Measurements from ENCODE around the gene GDPD3. TPM values are rescaled to one million over a fixed set of nuclear protein-coding genes. Genes with fewer than 3 reads are reported as not detected.

GDPD3 gene
- total RNA-seq, 1 experiment from 2014 or later: 3.8 TPM

- H3K4me1 ChIP-seq (ENCODE audit: insufficient read depth, low read length): no peaks in the 10 kb centered on the region
- DNase-seq: no peak
- H3K23me2 ChIP-seq (ENCODE audit: insufficient read length, low read depth, low read length, poor library complexity, severe bottlenecking): peaks cover 3% of the 10 kb centered on the region
- TF ChIP-seq CTCF (conservative IDR thresholded peaks at IDR 0.05): no peak
- no peaks in the 10 kb centered on the region for H3K79me1 ChIP-seq (ENCODE audit: insufficient read depth, low read depth, low read length, poor library complexity, severe bottlenecking)
- no peak overlapping the region for H3K23ac ChIP-seq (ENCODE audit: insufficient read length, low read depth, low read length)
- Mint-ChIP-seq H3K9me3 (peaks cover 0 to 2% of the 10 kb centered on the region in 2 experiments; a peak in 1 of 5 replicates), H3K27me3 (ENCODE audit: low read depth) (peaks cover 2% of the 10 kb centered on the region), H3K4me3 (no peak overlapping the region), H3K4me1 (0 out of 4 replicates have a peak, but pooled peaks cover 0 to 2% of the 10 kb centered on the region in 2 experiments), H3K36me3 (ENCODE audit: insufficient read depth in 1 of 3, low read depth in 3 of 3) (peaks cover 0 to 1% (median 0%) of the 10 kb centered on the region in 3 experiments; a peak in 1 of 7 replicates), H3K27ac (no peak overlapping the region)
- no peak overlapping the region for H3K4ac ChIP-seq (ENCODE audit: low read depth, low read length)
- H3K27ac ChIP-seq (ENCODE audit: insufficient read length, low read depth, low read length): no peak overlapping the region
- H3K79me2 ChIP-seq (ENCODE audit: insufficient read depth, low read length): no peaks in the 10 kb centered on the region
- H4K20me1 ChIP-seq (ENCODE audit: control insufficient read depth, insufficient read depth, insufficient read length): no peaks in the 10 kb centered on the region
- no peak overlapping the region for H2AFZ ChIP-seq (ENCODE audit: low read length)
- no CpG with 5 or more reads among the region's 8 CpGs for WGBS (ENCODE audit: extremely low coverage, insufficient read length, low lambda C conversion rate)
- H2BK120ac ChIP-seq (ENCODE audit: low read depth, low read length, poor library complexity, severe bottlenecking): no peak overlapping the region
- H2BK12ac ChIP-seq (ENCODE audit: insufficient read length, low read depth, low read length): no peak overlapping the region
- H4K8ac ChIP-seq (replicated peaks; ENCODE audit: insufficient read length, low read depth, low read length): no peak overlapping the region
- no peak overlapping the region for H2BK20ac ChIP-seq (ENCODE audit: low read depth, low read length, poor library complexity, severe bottlenecking)
- H3K9me3 ChIP-seq (ENCODE audit: control insufficient read depth, low read depth, low read length): no peaks in the 10 kb centered on the region
- H2BK15ac ChIP-seq (ENCODE audit: low read depth, low read length): no peak overlapping the region
- no peak overlapping the region for H3K4me2 ChIP-seq (ENCODE audit: insufficient read depth, insufficient read length, low read length)
- no peak overlapping the region for H2AK5ac ChIP-seq (ENCODE audit: insufficient read length, low read length)
- H4K5ac ChIP-seq (ENCODE audit: insufficient read length, low read depth, low read length): no peak overlapping the region
- H4K91ac ChIP-seq (ENCODE audit: insufficient read length, low read depth, low read length): no peak overlapping the region
- no peak overlapping the region for H3K56ac ChIP-seq (ENCODE audit: insufficient read length, low read depth, low read length)
- H2BK5ac ChIP-seq (ENCODE audit: insufficient read length, low read length): no peak overlapping the region
- no peak overlapping the region for H3K18ac ChIP-seq (ENCODE audit: insufficient read length, low read depth, low read length)
- no peaks in the 10 kb centered on the region for H3K27me3 ChIP-seq (ENCODE audit: insufficient read depth, low read length)
- no peak overlapping the region for H3T11ph ChIP-seq (ENCODE audit: low read length)
- H3K14ac ChIP-seq (ENCODE audit: insufficient read depth, low read length): no peak overlapping the region
- H3K9ac ChIP-seq (ENCODE audit: extremely low read depth, insufficient read length, low read length): no peak overlapping the region
Measured at GRCh38 chr16:30137897-30138296, 24.6 kb upstream of the GDPD3 start.

Data from H9 (cell line).